ENCODE results near the gene KIRREL2. TPM values are rescaled to one million over a fixed set of nuclear protein-coding genes. Genes with fewer than 3 reads are reported as not detected.

Gene KIRREL2
- total and polyA plus RNA-seq, 9 of the 15 experiments (the other 6 are each of a cell fraction or from before 2014, with no cell fraction given) = 0.01 to 0.12 (median 0.09) TPM; not detected in 4

- TF ChIP-seq PKNOX1 (IDR thresholded peaks at IDR 0.05) (peak; percentile 86; the same call in 1 of the 2 replicates), CREB5 (CRISPR knock-in tag; IDR thresholded peaks at IDR 0.05) (no peak)
Observed at GRCh38 chr19:35822579-35822978, 34.1 kb upstream of the KIRREL2 start (continued).

DNA sequence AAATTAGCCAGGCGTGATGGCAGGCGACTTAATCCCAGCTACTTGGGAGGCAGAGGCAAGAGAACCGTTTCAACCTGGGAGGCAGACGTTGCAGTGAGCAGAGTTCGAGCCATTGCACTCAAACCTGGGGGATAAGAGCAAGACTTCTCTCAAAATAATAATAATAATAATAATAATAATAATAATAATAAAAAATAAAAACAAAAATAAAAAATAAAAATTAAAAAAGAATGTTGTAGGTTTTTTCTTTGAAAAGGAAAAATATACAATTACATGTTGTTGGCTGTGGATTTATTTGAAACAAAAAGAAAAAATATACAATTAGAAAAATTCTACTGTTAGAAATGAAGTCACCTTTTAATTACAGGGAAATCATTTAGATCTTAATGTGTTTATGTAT, 32.6 kb upstream of the KIRREL2 start:
- FAIRE-seq = no peak
- 7% methylated on average over 5 of the region's 5 CpGs for WGBS (ENCODE audit: insufficient coverage, low coverage, missing lambda C conversion rate)
- TF ChIP-seq RFX5 (IDR thresholded peaks at IDR 0.05; ENCODE audit: low read depth, low read length) (no peak), E2F4 (CRISPR knock-in tag; IDR thresholded peaks at IDR 0.05; ENCODE audit: low read depth) (no peak), FOXK2 (conservative IDR thresholded peaks at IDR 0.05 in 1 of 2, IDR thresholded peaks at IDR 0.05 in 1 of 2; ENCODE audit: low read depth in 2 of 2) (no peak), RCOR1 (IDR thresholded peaks at IDR 0.05; ENCODE audit: borderline replicate concordance in 1 of 2, low read depth in 2 of 2, low read length in 2 of 2) (no peak), EGR1 (conservative IDR thresholded peaks at IDR 0.05) (no peak), KAT8 (IDR thresholded peaks at IDR 0.05; ENCODE audit: low read depth) (no peak), MBD2 (IDR thresholded peaks at IDR 0.05; ENCODE audit: borderline replicate concordance, low read depth) (no peak)

More for the DNA sequence above, 32.6 kb upstream of the KIRREL2 start:
- Histone ChIP-seq H3K4me1 (replicated peaks in 1 of 2; ENCODE audit: control insufficient read depth in 2 of 2, insufficient read depth in 2 of 2, low read length in 2 of 2) (peaks cover 0 to 5% of the 10 kb centered on the region in 2 experiments; a peak in 2 of 5 replicates), H3K4me2 (ENCODE audit: insufficient read depth, low read length) (no peak overlapping the region), H3K79me2 (ENCODE audit: control insufficient read depth, insufficient read depth, low read length) (no peaks in the 10 kb centered on the region), H4K20me1 (replicated peaks; ENCODE audit: control insufficient read depth, insufficient read depth, low read length) (peaks cover 4% of the 10 kb centered on the region; the same call in 1 of the 2 replicates), H3K9me1 (ENCODE audit: control insufficient read depth, insufficient read depth, low read length) (no peaks in the 10 kb centered on the region), H3K9me3 (replicated peaks; ENCODE audit: control insufficient read depth, insufficient read depth, low read depth, low read length) (no peaks in the 10 kb centered on the region), H2AFZ (ENCODE audit: low read depth, low read length) (no peak overlapping the region), H3K9ac (ENCODE audit: insufficient read depth in 1 of 2, low read depth in 2 of 2, low read length in 2 of 2) (no peak overlapping the region), H3K27ac (ENCODE audit: extremely low read depth, low read depth, low read length) (no peak overlapping the region), H3K36me3 (ENCODE audit: control insufficient read depth, insufficient read depth, low read length) (no peaks in the 10 kb centered on the region), H3K27me3 (ENCODE audit: control insufficient read depth in 2 of 2, insufficient read depth in 2 of 2, low read length in 2 of 2) (peaks cover 5 to 6% of the 10 kb centered on the region in 2 experiments; a peak in 3 of 5 replicates), H3K4me3 (no peak overlapping the region)
- no TSS peak for BruUV-seq (replicated peaks)
- no peak for DNase-seq (ENCODE audit: extremely low read depth in 1 of 4, low spot score in 3 of 4)
- ChIA-PET POLR2A (no interaction called here), CTCF (ENCODE audit: low intra/inter-chr PET ratio) (no interaction called here)
- in situ Hi-C loops (cut with MboI) (no loop called here), intact Hi-C loops (cut with micrococcal nuclease) (loop anchor here (10.0 kb wide), 1 partner anchor 111 kb away; the partner anchor contains the start of gene LRFN3)
- ATAC-seq = no peak
